HG03521 (cell line): ENCODE data around the gene PALLD.

Experiments used
- ATAC-seq: cut with Tn5 transposase; IDR thresholded peaks from one replicate; pipeline ENCODE4 v1.9.1; 2021; ENCODE audit warnings: mild to moderate bottlenecking, moderate library complexity; ENCODE audit not compliant: unreplicated experiment

Gene PALLD

GRCh38 chr4:168637872-168638756, 141.3 kb downstream of the PALLD start:
- ATAC-seq, result no peak

GRCh38 chr4:168639914-168640313, 143.1 kb downstream of the PALLD start:
- no peak for ATAC-seq

- ATAC-seq, result no peak
These were observed 144.9 kb downstream of the PALLD start for GRCh38 chr4:168641811-168642140.

GRCh38 chr4:168642591-168642990, 145.7 kb downstream of the PALLD start:
- no peak for ATAC-seq

GRCh38 chr4:168643111-168643795, 146.4 kb downstream of the PALLD start:
- ATAC-seq, result no peak

GRCh38 chr4:168643796-168644159, 146.9 kb downstream of the PALLD start:
- no peak for ATAC-seq

- ATAC-seq, result no peak
These were observed 149.3 kb downstream of the PALLD start for GRCh38 chr4:168646001-168646768.

GRCh38 chr4:168647646-168648375, 151.0 kb downstream of the PALLD start:
- ATAC-seq, result no peak

GRCh38 chr4:168648494-168648893, 151.6 kb downstream of the PALLD start:
- no peak for ATAC-seq

GRCh38 chr4:168648929-168649328, 152.1 kb downstream of the PALLD start:
- ATAC-seq, result no peak

- no peak for ATAC-seq
These were observed 154.5 kb downstream of the PALLD start for GRCh38 chr4:168651374-168651773.

- ATAC-seq, result no peak
These were observed 155.0 kb downstream of the PALLD start for GRCh38 chr4:168651864-168652263.

- no peak for ATAC-seq
These were observed 155.9 kb downstream of the PALLD start for GRCh38 chr4:168652755-168653154.

GRCh38 chr4:168654104-168654847, 157.4 kb downstream of the PALLD start:
- ATAC-seq, result no peak

GRCh38 chr4:168654848-168655174, 158.0 kb downstream of the PALLD start:
- ATAC-seq, result no peak

- ATAC-seq, result no peak
These were observed 158.3 kb downstream of the PALLD start for GRCh38 chr4:168655182-168655581.

GRCh38 chr4:168656055-168656660, 159.3 kb downstream of the PALLD start:
- ATAC-seq, result no peak

- no peak for ATAC-seq
These were observed 160.2 kb downstream of the PALLD start for GRCh38 chr4:168656946-168657473.

GRCh38 chr4:168658751-168659150, 161.9 kb downstream of the PALLD start:
- ATAC-seq, result no peak
